HepG2 (cell line): Measurements from ENCODE around the gene CASKIN2. TPM values are rescaled to one million over a fixed set of nuclear protein-coding genes. Genes with fewer than 3 reads are reported as not detected.

Source experiments
- ATAC-seq: fragments of 200-7000 bp; cut with Tn5 transposase; 3 replicates; pipeline ENCODE4 v1.9.1; 2020; ENCODE audit warnings: mild to moderate bottlenecking, moderate library complexity
- BruUV-seq: library from RNA; stranded (reverse); fragments of 400-500 nt; replicated peaks from 2 replicates; lab custom pipeline; 2021; lab: Mats Ljungman, UMichigan
- CTCF ChIA-PET: fragments of 300-600 bp; formaldehyde crosslinking; extraction: SDS; loops from one replicate; lab custom pipeline; 2021; ENCODE audit warnings: low total read pairs, inconsistent platforms, low intra/inter-chr PET ratio; lab: Yijun Ruan, JAX
- POLR2A ChIA-PET: fragments of 350-600 bp; sonication (Branson Sonifier 250); formaldehyde crosslinking; loops from one replicate; lab custom pipeline; 2020; ENCODE audit warnings: antibody characterized with exemption, inconsistent platforms; lab: Yijun Ruan, JAX
- DNase-seq: peaks from one replicate; pipeline ENCODE4 v3.0.0-alpha.2; 2015; ENCODE audit warnings: low spot score
- FAIRE-seq: peaks from 3 replicates; lab custom pipeline; 2011; peaks lifted over from hg19 to GRCh38; lab: Jason Lieb, UNC
- H2AFZ ChIP-seq: one replicate; pipeline ENCODE4 v1.6.1; 2011; ENCODE audit warnings: low read length, inconsistent platforms
- H3K27ac ChIP-seq: fragments of 300-600 bp; 3 replicates; pipeline ENCODE4 v1.8.0; 2011; ENCODE audit warnings: mixed run types, mild to moderate bottlenecking, mixed read lengths, low read length, inconsistent platforms; ENCODE audit not compliant: insufficient read depth; ENCODE audit errors: extremely low read length
- H3K27me3 ChIP-seq, 2 experiments: fragments of 200-600 bp in 1 of 2; 2 replicates in 1 of 2; 3 replicates in 1 of 2; pipeline versions ENCODE4 v1.6.0 to v1.8.0; 2011; ENCODE audit warnings: low read length in 2 of 2, mild to moderate bottlenecking in 2 of 2, moderate library complexity in 2 of 2, inconsistent platforms in 1 of 2; ENCODE audit not compliant: insufficient read depth in 2 of 2, control insufficient read depth in 1 of 2
- H3K36me3 ChIP-seq, 2 experiments: fragments of 200-600 bp in 1 of 2; replicated peaks in 1 of 2; 2 replicates in 1 of 2; 3 replicates in 1 of 2; pipeline versions ENCODE4 v1.5.1 to v1.8.0; 2011; ENCODE audit warnings: low read length in 2 of 2, inconsistent platforms in 1 of 2; ENCODE audit not compliant: insufficient read depth in 2 of 2, control insufficient read depth in 1 of 2
- H3K4me1 ChIP-seq: 2 replicates; pipeline ENCODE4 v1.5.1; 2012; ENCODE audit warnings: low read length, inconsistent platforms; ENCODE audit not compliant: insufficient read depth
- H3K4me2 ChIP-seq: 2 replicates; pipeline ENCODE4 v1.6.0; 2011; ENCODE audit warnings: low read depth, low read length, inconsistent platforms
- H3K4me3 ChIP-seq, 3 experiments: fragments of 200-600 bp in 1 of 3; sonication (generic), shearing (Covaris generic) in 1 of 3; replicated peaks in 1 of 3; 2 replicates each; pipeline ENCODE4 v1.5.1; 2011 to 2016; ENCODE audit warnings: low read length in 3 of 3, inconsistent platforms in 2 of 3, low read depth in 2 of 3, mild to moderate bottlenecking in 2 of 3, control low read depth in 1 of 3, mixed read lengths in 1 of 3; ENCODE audit not compliant: insufficient read depth in 1 of 3
- H3K79me2 ChIP-seq: one replicate; pipeline ENCODE4 v1.6.1; 2011; ENCODE audit warnings: low read length, inconsistent platforms; ENCODE audit not compliant: insufficient read depth
- H3K9ac ChIP-seq: 2 replicates; pipeline ENCODE4 v1.6.0; 2011; ENCODE audit warnings: mild to moderate bottlenecking, low read depth, low read length, inconsistent platforms; ENCODE audit not compliant: insufficient read depth
- H3K9me3 ChIP-seq: 2 replicates; pipeline ENCODE4 v1.5.1; 2012; ENCODE audit warnings: mild to moderate bottlenecking, low read length
- H4K20me1 ChIP-seq: 2 replicates; pipeline ENCODE4 v1.6.0; 2011; ENCODE audit warnings: inconsistent platforms, mild to moderate bottlenecking, low read length, moderate library complexity; ENCODE audit not compliant: insufficient read depth
- HNRNPH1 ChIP-seq: fragments of 200-400 bp; formaldehyde crosslinking; optimal IDR thresholded peaks from 2 replicates; pipeline ENCODE3; 2017; ENCODE audit warnings: mild to moderate bottlenecking, low read depth, low read length
- HNRNPLL ChIP-seq: fragments of 200-400 bp; formaldehyde crosslinking; IDR thresholded peaks from 2 replicates; pipeline ENCODE4 v1.6.1; 2017; ENCODE audit warnings: mild to moderate bottlenecking, low read depth, low read length; ENCODE audit not compliant: poor library complexity, severe bottlenecking
- PAF1 ChIP-seq: IDR thresholded peaks from 2 replicates; pipeline ENCODE4 v1.6.1; 2016; ENCODE audit warnings: missing genetic modification reagents, missing compliant biosample characterization
- RBAK ChIP-seq: sonication (generic); formaldehyde crosslinking; IDR thresholded peaks from 2 replicates; pipeline ENCODE4 v1.5.1; 2020; ENCODE audit warnings: mild to moderate bottlenecking, missing genetic modification reagents
- RFX1 ChIP-seq: fragments of 450-650 bp; IDR thresholded peaks from 2 replicates; pipeline ENCODE4 v1.6.1; 2017
- THAP7 ChIP-seq: sonication (generic); formaldehyde crosslinking; IDR thresholded peaks from 2 replicates; pipeline ENCODE4 v1.8.1; 2023; ENCODE audit warnings: mild to moderate bottlenecking, missing genetic modification reagents
- ZMYM3 ChIP-seq: sonication (generic); formaldehyde crosslinking; IDR thresholded peaks from 2 replicates; pipeline ENCODE4 v1.5.1; 2020; ENCODE audit warnings: mild to moderate bottlenecking, missing genetic modification reagents
- ZNF280B ChIP-seq: sonication (generic); formaldehyde crosslinking; IDR thresholded peaks from 2 replicates; pipeline ENCODE4 v1.5.0; 2020; ENCODE audit warnings: missing genetic modification reagents, mild to moderate bottlenecking, borderline replicate concordance
- ZNF691 ChIP-seq: sonication (generic); formaldehyde crosslinking; IDR thresholded peaks from 2 replicates; pipeline ENCODE4 v1.4.0; 2020; ENCODE audit warnings: missing genetic modification reagents, low read depth, mild to moderate bottlenecking, borderline replicate concordance
- WGBS: methylation state at CpG from one replicate; pipeline ENCODE4 v1.1.6; 2017; ENCODE audit warnings: low lambda C conversion rate; 5-methylcytosine and 5-hydroxymethylcytosine counted together
- in situ Hi-C: cut with HindIII; loops from 2 replicates; pipeline ENCODE4 v1.10.0; 2017; ENCODE audit warnings: low pct_unique_long_range_greater_than_20kb; ENCODE audit not compliant: extremely low pct_ligation_motif_present
- intact Hi-C: fragments of 100-400 bp; cut with micrococcal nuclease; formaldehyde crosslinking; loops from one replicate; pipeline ENCODE4 v1.10.0; 2022; ENCODE audit not compliant: unreplicated experiment
- polyA plus RNA-seq, 8 experiments: library from polyadenylated mRNA; depleted of rRNA in 3 of 8; stranded (reverse) in 7 of 8; unstranded in 1 of 8; fragments of >200 nt; fragmentation: Illumina TruSeq in 4 of 8; extraction: Trizol in 4 of 8; gene quantifications; 2 replicates each; pipeline versions ENCODE4 v1.2.1 to v1.2.3, GENCODE V29; 2011 to 2016; ENCODE audit warnings: low read depth in 4 of 8, missing spikeins in 1 of 8, mixed read lengths in 1 of 8; ENCODE audit not compliant: insufficient read depth in 1 of 8
- total RNA-seq, 5 experiments: library from RNA; depleted of rRNA; stranded (reverse); fragments of >200 nt; fragmentation: Illumina TruSeq; extraction: Trizol; gene quantifications; 2 replicates each; pipeline ENCODE4 v1.2.3, GENCODE V29; 2016; ENCODE audit warnings: low read depth in 1 of 5

Gene CASKIN2
- total and polyA plus RNA-seq, 2 of the 13 experiments (the other 11 are each of a cell fraction or from before 2014, with no cell fraction given), result 5.2 to 7.8 TPM

- peaks cover 12% of the 10 kb centered on the region for H3K79me2 ChIP-seq
- peaks cover 6 to 18% of the 10 kb centered on the region in 2 experiments; a peak in 3 of 5 replicates for H3K36me3 ChIP-seq
- BruUV-seq, result no TSS peak
- DNase-seq (no peak), ATAC-seq (no peak), FAIRE-seq (no peak)
- H3K9ac ChIP-seq, result no peak overlapping the region
- H2AFZ ChIP-seq, result no peak overlapping the region
- ChIA-PET POLR2A (interaction anchor here (1.5 kb wide), 1 partner anchor 18 kb away, joined by 7 read pairs; the partner anchor contains the start of gene LLGL2), CTCF (no interaction called here)
- H3K4me2 ChIP-seq, result no peak overlapping the region
- in situ Hi-C loops (no loop called here), intact Hi-C loops (no loop called here)
- 93% methylated on average over 8 of the region's 8 CpGs for WGBS
- H3K27me3 ChIP-seq, result no peaks in the 10 kb centered on the region
- H4K20me1 ChIP-seq, result no peaks in the 10 kb centered on the region
- H3K4me3 ChIP-seq, result no peak overlapping the region
- H3K4me1 ChIP-seq, result peaks cover 46% of the 10 kb centered on the region
- no peak overlapping the region for H3K27ac ChIP-seq
- no peaks in the 10 kb centered on the region for H3K9me3 ChIP-seq
- TF ChIP-seq ZMYM3 (CRISPR knock-in tag) (no peak), PAF1 (CRISPR knock-in tag) (no peak), HNRNPH1 (no peak), ZNF280B (no peak)
Measured at GRCh38 chr17:75544250-75544649, 28.9 kb upstream of the CASKIN2 start.

GRCh38 chr17:75542728-75543336, 27.5 kb upstream of the CASKIN2 start:
- ChIA-PET CTCF (no interaction called here), POLR2A (interaction anchor here (1.5 to 2.7 kb wide), 3 partner anchors 10 to 27 kb away, joined by 3 to 9 read pairs (median 7); partner anchors contain the start of genes LLGL2 and TSEN54)
- Histone ChIP-seq H3K79me2 (peaks cover 14% of the 10 kb centered on the region), H3K27ac (no peak overlapping the region), H3K36me3 (peaks cover 4 to 18% of the 10 kb centered on the region in 2 experiments; a peak in 3 of 5 replicates), H3K4me1 (peaks cover 52% of the 10 kb centered on the region), H3K9me3 (no peaks in the 10 kb centered on the region), H3K4me3 (no peak overlapping the region), H2AFZ (no peak overlapping the region), H4K20me1 (no peaks in the 10 kb centered on the region), H3K4me2 (no peak overlapping the region), H3K9ac (no peak overlapping the region), H3K27me3 (no peaks in the 10 kb centered on the region)
- FAIRE-seq (no peak), DNase-seq (no peak), ATAC-seq (no peak)
- in situ Hi-C loops, result no loop called here
- no TSS peak for BruUV-seq
- intact Hi-C loops, result no loop called here
- TF ChIP-seq HNRNPLL (peak; percentile 3), THAP7 (no peak), RBAK (CRISPR knock-in tag) (no peak), RFX1 (no peak), ZNF691 (CRISPR knock-in tag) (no peak)
- WGBS, result 92% methylated on average over 15 of the region's 15 CpGs
